Endodermal cell (in vitro differentiated cells): Measurements from ENCODE around the gene ZNF423. TPM values are rescaled to one million over a fixed set of nuclear protein-coding genes. Genes with fewer than 3 reads are reported as not detected.

Experiments
- DNase-seq: peaks from one replicate; pipeline ENCODE4 v3.0.0-alpha.2; 2017
- H3K27ac ChIP-seq: 2 replicates; pipeline ENCODE4 v1.5.1; 2013; ENCODE audit warnings: mild to moderate bottlenecking, low read depth, low read length, moderate library complexity
- H3K27me3 ChIP-seq: 2 replicates; pipeline ENCODE4 v1.6.1; 2013; ENCODE audit warnings: mild to moderate bottlenecking, low read length, moderate library complexity; ENCODE audit not compliant: insufficient read depth, control insufficient read depth, poor library complexity, severe bottlenecking
- H3K36me3 ChIP-seq: 2 replicates; pipeline ENCODE4 v1.7.0; 2013; ENCODE audit warnings: mild to moderate bottlenecking, low read length, moderate library complexity; ENCODE audit not compliant: control insufficient read depth, insufficient read depth
- H3K4me1 ChIP-seq: one replicate; pipeline ENCODE4 v1.7.0; 2013; ENCODE audit warnings: low read length; ENCODE audit not compliant: control insufficient read depth, insufficient read depth
- H3K4me3 ChIP-seq: 2 replicates; pipeline ENCODE4 v1.5.1; 2013; ENCODE audit warnings: mild to moderate bottlenecking, low read length, moderate library complexity
- H3K9ac ChIP-seq: 2 replicates; pipeline ENCODE4 v1.6.1; 2013; ENCODE audit warnings: mild to moderate bottlenecking, low read length, moderate library complexity; ENCODE audit not compliant: poor library complexity, severe bottlenecking; ENCODE audit errors: extremely low read depth
- H3K9me3 ChIP-seq: 2 replicates; pipeline ENCODE4 v1.6.1; 2013; ENCODE audit warnings: mild to moderate bottlenecking, low read length, moderate library complexity; ENCODE audit not compliant: control insufficient read depth
- H3K27ac Mint-ChIP-seq: 2 replicates; pipeline ENCODE4 v1.8.0; 2020; ENCODE audit warnings: mixed read lengths
- H3K27me3 Mint-ChIP-seq: 2 replicates; pipeline ENCODE4 v1.8.0; 2021; ENCODE audit warnings: mild to moderate bottlenecking, mixed read lengths; ENCODE audit not compliant: insufficient read depth
- H3K36me3 Mint-ChIP-seq: 2 replicates; pipeline ENCODE4 v1.8.0; 2020; ENCODE audit warnings: low read depth, mixed read lengths
- H3K4me1 Mint-ChIP-seq: 2 replicates; pipeline ENCODE4 v1.8.0; 2020; ENCODE audit warnings: mixed read lengths
- H3K4me3 Mint-ChIP-seq: 2 replicates; pipeline ENCODE4 v1.8.0; 2020; ENCODE audit warnings: mild to moderate bottlenecking, moderate library complexity, mixed read lengths
- H3K9me3 Mint-ChIP-seq: 2 replicates; pipeline ENCODE4 v1.8.0; 2020; ENCODE audit warnings: mild to moderate bottlenecking, mixed read lengths
- CTCF ChIP-seq: fragments of 200-600 bp; sonication (generic); conservative IDR thresholded peaks from 2 replicates; pipeline ENCODE4 v1.5.0; 2021; ENCODE audit warnings: antibody characterized with exemption, mild to moderate bottlenecking
- WGBS, 2 experiments: methylation state at CpG; one replicate each; pipeline versions ENCODE4 v1.1.5 to v1.1.7; 2013; ENCODE audit warnings: missing lambda C conversion rate in 2 of 2, mixed read lengths in 1 of 2; ENCODE audit not compliant: insufficient coverage in 1 of 2, insufficient read length in 1 of 2; 5-methylcytosine and 5-hydroxymethylcytosine counted together
- total RNA-seq, 2 donors: library from RNA; stranded (reverse); fragmentation: NEBNext Ultra II Directional in 1 of 2; extraction: Animal tissue kit (Norgen Biotek cat#: 25700) in 1 of 2; gene quantifications; 2 replicates in 1 of 2; 3 replicates in 1 of 2; pipeline ENCODE4 v1.2.1, GENCODE V29; 2021

The ZNF423 gene
- total RNA-seq, 2 donors from 2014 or later, result 30.3 to 41.9 TPM

- Histone ChIP-seq H3K9me3 (no peaks in the 10 kb centered on the region), H3K4me3 (no peak overlapping the region), H3K27me3 (no peaks in the 10 kb centered on the region), H3K9ac (no peak overlapping the region), H3K4me1 (peaks cover 28% of the 10 kb centered on the region), H3K27ac (no peak overlapping the region), H3K36me3 (no peaks in the 10 kb centered on the region)
- 77 to 89% methylated on average over 9 to 11 of the region's 13 CpGs for WGBS, 2 experiments
- no peak overlapping the region for H3K4me3 Mint-ChIP-seq
- H3K4me1 Mint-ChIP-seq, result peaks cover 45% of the 10 kb centered on the region
- DNase-seq, result peak; percentile 83
- H3K27ac Mint-ChIP-seq, result no peak overlapping the region
- peak; percentile 85 for TF ChIP-seq CTCF
- H3K27me3 Mint-ChIP-seq, result no peaks in the 10 kb centered on the region
- H3K36me3 Mint-ChIP-seq, result no peaks in the 10 kb centered on the region
- no peaks in the 10 kb centered on the region for H3K9me3 Mint-ChIP-seq
These were observed 263.1 kb downstream of the ZNF423 start for GRCh38 chr16:49592546-49593423.

- TF ChIP-seq CTCF, result no peak
- H3K27ac ChIP-seq, result peak overlapping the region; percentile 7
- no peaks in the 10 kb centered on the region for H3K27me3 Mint-ChIP-seq
- no peaks in the 10 kb centered on the region for H3K9me3 ChIP-seq
- WGBS, 2 experiments, result 91 to 94% methylated on average over 11 to 21 of the region's 21 CpGs
- H3K27me3 ChIP-seq, result no peaks in the 10 kb centered on the region
- no peak overlapping the region for H3K27ac Mint-ChIP-seq
- peak; percentile 34 for DNase-seq
- H3K4me1 Mint-ChIP-seq, result peaks cover 41% of the 10 kb centered on the region
- H3K36me3 ChIP-seq, result no peaks in the 10 kb centered on the region
- H3K9me3 Mint-ChIP-seq, result no peaks in the 10 kb centered on the region
- no peak overlapping the region for H3K4me3 ChIP-seq
- H3K9ac ChIP-seq, result no peak overlapping the region
- no peak overlapping the region for H3K4me3 Mint-ChIP-seq
- peaks cover 20% of the 10 kb centered on the region for H3K4me1 ChIP-seq
- no peaks in the 10 kb centered on the region for H3K36me3 Mint-ChIP-seq
These were observed 265.6 kb downstream of the ZNF423 start for GRCh38 chr16:49590166-49590871.

GRCh38 chr16:49589544-49590031 is 266.3 kb downstream of the ZNF423 start:
- DNase-seq, result peak; percentile 22
- Histone ChIP-seq H3K27ac (peak overlapping the region; percentile 94), H3K9ac (no peak overlapping the region), H3K4me1 (peaks cover 25% of the 10 kb centered on the region), H3K36me3 (no peaks in the 10 kb centered on the region), H3K4me3 (no peak overlapping the region), H3K9me3 (no peaks in the 10 kb centered on the region), H3K27me3 (no peaks in the 10 kb centered on the region)
- Mint-ChIP-seq H3K4me3 (no peak overlapping the region), H3K27ac (no peak overlapping the region), H3K4me1 (peaks cover 48% of the 10 kb centered on the region), H3K36me3 (no peaks in the 10 kb centered on the region), H3K27me3 (no peaks in the 10 kb centered on the region), H3K9me3 (no peaks in the 10 kb centered on the region)
- TF ChIP-seq CTCF, result no peak
- 87 to 88% methylated on average over 7 to 13 of the region's 15 CpGs for WGBS, 2 experiments
